ENCODE data around the gene MYL5.

Gene MYL5

DNA sequence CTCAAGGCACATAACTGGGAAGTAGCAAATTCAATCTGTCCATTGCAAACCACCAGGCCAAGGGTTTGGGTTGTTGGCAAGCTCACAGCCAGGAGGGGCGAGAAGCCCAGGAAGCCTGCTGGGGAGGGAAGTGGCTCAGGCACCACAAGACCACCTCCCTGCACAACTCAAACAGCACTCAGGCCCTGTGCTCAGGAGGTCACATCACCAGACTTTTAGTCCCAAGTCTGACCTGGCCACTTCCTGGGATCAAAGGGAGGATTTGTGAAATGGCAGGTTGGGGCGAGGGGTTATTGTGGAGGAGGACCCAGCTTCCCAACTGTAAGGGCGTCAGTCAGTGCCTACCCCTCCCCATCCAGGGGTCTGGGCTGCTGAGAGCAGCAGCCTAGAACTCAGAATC is 2.6 kb upstream of the MYL5 start:
- Histone ChIP-seq H3K4me3 (ENCODE audit: insufficient read depth, low read depth, low read length, poor library complexity, severe bottlenecking) (no peak overlapping the region), H3K27me3 (replicated peaks; ENCODE audit: control insufficient read depth, insufficient read depth, low read length, poor library complexity, severe bottlenecking) (no peaks in the 10 kb centered on the region), H3K9me3 (ENCODE audit: control insufficient read depth, low read length) (no peaks in the 10 kb centered on the region), H3K4me1 (ENCODE audit: control insufficient read depth, insufficient read depth, low read length, poor library complexity, severe bottlenecking) (peaks cover 17% of the 10 kb centered on the region), H3K27ac (ENCODE audit: insufficient read depth, low read length, poor library complexity, severe bottlenecking) (no peak overlapping the region), H3K36me3 (ENCODE audit: control insufficient read depth, insufficient read depth, low read length) (peaks cover 11% of the 10 kb centered on the region)
- DNase-seq: no peak

GRCh38 chr4:673349-674091 is 822 bp upstream of the MYL5 start:
- peak overlapping the region; percentile 42 for H3K27ac ChIP-seq (ENCODE audit: insufficient read depth, low read length, poor library complexity, severe bottlenecking)
- peaks cover 17% of the 10 kb centered on the region for H3K4me1 ChIP-seq (ENCODE audit: control insufficient read depth, insufficient read depth, low read length, poor library complexity, severe bottlenecking)
- H3K9me3 ChIP-seq (ENCODE audit: control insufficient read depth, low read length): no peaks in the 10 kb centered on the region
- H3K27me3 ChIP-seq (replicated peaks; ENCODE audit: control insufficient read depth, insufficient read depth, low read length, poor library complexity, severe bottlenecking): no peaks in the 10 kb centered on the region
- peak overlapping the region; percentile 97 for H3K4me3 ChIP-seq (ENCODE audit: insufficient read depth, low read depth, low read length, poor library complexity, severe bottlenecking)
- no peak for DNase-seq
- peaks cover 11% of the 10 kb centered on the region for H3K36me3 ChIP-seq (ENCODE audit: control insufficient read depth, insufficient read depth, low read length)

DNA sequence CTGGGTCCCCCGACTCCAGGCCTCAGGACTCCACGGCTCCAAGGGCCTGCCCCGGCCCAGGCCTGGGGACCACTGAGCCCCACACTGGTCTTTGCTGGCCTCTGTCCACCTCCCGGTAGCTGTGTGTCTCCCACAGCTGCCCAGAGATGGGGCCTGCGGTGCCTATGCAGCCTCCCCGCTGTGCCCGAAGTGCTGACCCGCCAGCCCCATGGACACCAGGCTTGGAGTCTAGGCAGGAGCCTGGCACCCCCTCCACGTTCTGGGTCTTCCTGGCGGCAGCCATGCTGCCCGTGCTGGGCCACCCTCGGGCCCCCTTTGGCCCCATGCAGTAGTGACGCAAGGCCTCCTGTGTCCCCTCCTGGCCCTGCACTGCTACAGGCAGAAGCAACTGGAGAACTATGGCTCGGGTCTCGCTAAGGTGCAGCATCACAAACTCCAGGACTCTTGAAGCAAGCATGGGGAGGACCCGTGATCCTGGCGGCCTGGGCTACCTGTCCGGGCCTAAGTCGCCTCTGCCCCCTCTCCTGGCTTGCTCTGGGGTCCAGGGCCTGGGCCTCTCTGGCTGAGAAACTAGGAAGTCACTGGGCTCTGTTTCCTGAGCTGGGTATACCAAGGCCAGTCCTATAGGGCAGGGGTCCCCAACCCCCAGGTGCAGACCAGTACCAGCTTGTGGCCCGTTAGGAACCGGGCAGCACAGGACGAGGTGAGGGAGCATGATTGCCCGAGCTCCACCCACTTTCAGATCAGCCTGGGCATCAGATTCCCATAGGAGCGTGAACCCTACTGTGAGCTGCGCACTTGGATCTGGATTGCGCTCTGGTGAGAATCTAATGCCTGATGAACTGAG is 917 bp downstream of the MYL5 start:
- no peak for DNase-seq
- peak overlapping the region; percentile 97 for H3K4me3 ChIP-seq (ENCODE audit: insufficient read depth, low read depth, low read length, poor library complexity, severe bottlenecking)

GRCh38 chr4:675980-676870 is 1.9 kb downstream of the MYL5 start:
- DNase-seq: no peak
- no peaks in the 10 kb centered on the region for H3K9me3 ChIP-seq (ENCODE audit: control insufficient read depth, low read length)
- no peak overlapping the region for H3K27ac ChIP-seq (ENCODE audit: insufficient read depth, low read length, poor library complexity, severe bottlenecking)
- peaks cover 25% of the 10 kb centered on the region for H3K4me1 ChIP-seq (ENCODE audit: control insufficient read depth, insufficient read depth, low read length, poor library complexity, severe bottlenecking)
- H3K4me3 ChIP-seq (ENCODE audit: insufficient read depth, low read depth, low read length, poor library complexity, severe bottlenecking): no peak overlapping the region
- no peaks in the 10 kb centered on the region for H3K27me3 ChIP-seq (replicated peaks; ENCODE audit: control insufficient read depth, insufficient read depth, low read length, poor library complexity, severe bottlenecking)
- peaks cover 11% of the 10 kb centered on the region for H3K36me3 ChIP-seq (ENCODE audit: control insufficient read depth, insufficient read depth, low read length)

More for the DNA sequence above, 917 bp downstream of the MYL5 start:
- Histone ChIP-seq H3K27ac (ENCODE audit: insufficient read depth, low read length, poor library complexity, severe bottlenecking) (peak overlapping the region; percentile 99), H3K9me3 (ENCODE audit: control insufficient read depth, low read length) (no peaks in the 10 kb centered on the region), H3K27me3 (replicated peaks; ENCODE audit: control insufficient read depth, insufficient read depth, low read length, poor library complexity, severe bottlenecking) (no peaks in the 10 kb centered on the region), H3K36me3 (ENCODE audit: control insufficient read depth, insufficient read depth, low read length) (peaks cover 11% of the 10 kb centered on the region), H3K4me1 (ENCODE audit: control insufficient read depth, insufficient read depth, low read length, poor library complexity, severe bottlenecking) (peaks cover 17% of the 10 kb centered on the region)

DNA sequence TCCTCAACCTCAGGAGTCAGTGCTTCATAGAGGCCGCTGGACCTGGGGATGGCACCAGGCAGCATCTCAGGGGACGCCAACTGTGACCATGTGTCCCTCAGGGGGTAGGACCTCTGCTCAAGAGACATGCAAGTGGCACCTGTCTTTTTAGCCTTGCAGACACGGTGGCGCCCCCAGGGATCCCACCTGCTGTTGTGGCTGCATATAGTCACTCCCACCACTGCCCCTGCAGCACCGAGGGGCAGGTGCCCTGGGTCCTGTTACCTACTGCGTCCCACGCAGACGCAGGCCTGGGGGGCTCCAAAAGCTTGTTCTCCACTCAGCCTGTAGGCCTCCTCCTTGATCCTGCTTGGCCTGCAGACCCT is 2.5 kb downstream of the MYL5 start:
- Histone ChIP-seq H3K27ac (ENCODE audit: insufficient read depth, low read length, poor library complexity, severe bottlenecking) (no peak overlapping the region), H3K4me1 (ENCODE audit: control insufficient read depth, insufficient read depth, low read length, poor library complexity, severe bottlenecking) (peaks cover 25% of the 10 kb centered on the region), H3K36me3 (ENCODE audit: control insufficient read depth, insufficient read depth, low read length) (peaks cover 7% of the 10 kb centered on the region), H3K4me3 (ENCODE audit: insufficient read depth, low read depth, low read length, poor library complexity, severe bottlenecking) (no peak overlapping the region), H3K27me3 (replicated peaks; ENCODE audit: control insufficient read depth, insufficient read depth, low read length, poor library complexity, severe bottlenecking) (no peaks in the 10 kb centered on the region), H3K9me3 (ENCODE audit: control insufficient read depth, low read length) (no peaks in the 10 kb centered on the region)
- no peak for DNase-seq

GRCh38 chr4:677431-678293 is 3.3 kb downstream of the MYL5 start:
- Histone ChIP-seq H3K9me3 (ENCODE audit: control insufficient read depth, low read length) (no peaks in the 10 kb centered on the region), H3K4me3 (ENCODE audit: insufficient read depth, low read depth, low read length, poor library complexity, severe bottlenecking) (no peak overlapping the region), H3K27me3 (replicated peaks; ENCODE audit: control insufficient read depth, insufficient read depth, low read length, poor library complexity, severe bottlenecking) (no peaks in the 10 kb centered on the region), H3K4me1 (ENCODE audit: control insufficient read depth, insufficient read depth, low read length, poor library complexity, severe bottlenecking) (peaks cover 25% of the 10 kb centered on the region), H3K27ac (ENCODE audit: insufficient read depth, low read length, poor library complexity, severe bottlenecking) (no peak overlapping the region), H3K36me3 (ENCODE audit: control insufficient read depth, insufficient read depth, low read length) (no peaks in the 10 kb centered on the region)
- no peak for DNase-seq

- Histone ChIP-seq H3K4me1 (ENCODE audit: control insufficient read depth, insufficient read depth, low read length, poor library complexity, severe bottlenecking) (peaks cover 20% of the 10 kb centered on the region), H3K4me3 (ENCODE audit: insufficient read depth, low read depth, low read length, poor library complexity, severe bottlenecking) (no peak overlapping the region), H3K9me3 (ENCODE audit: control insufficient read depth, low read length) (no peaks in the 10 kb centered on the region), H3K36me3 (ENCODE audit: control insufficient read depth, insufficient read depth, low read length) (no peaks in the 10 kb centered on the region), H3K27ac (ENCODE audit: insufficient read depth, low read length, poor library complexity, severe bottlenecking) (no peak overlapping the region), H3K27me3 (replicated peaks; ENCODE audit: control insufficient read depth, insufficient read depth, low read length, poor library complexity, severe bottlenecking) (no peaks in the 10 kb centered on the region)
- no peak for DNase-seq
These were observed 4.2 kb downstream of the MYL5 start for GRCh38 chr4:678331-679103.

DNA sequence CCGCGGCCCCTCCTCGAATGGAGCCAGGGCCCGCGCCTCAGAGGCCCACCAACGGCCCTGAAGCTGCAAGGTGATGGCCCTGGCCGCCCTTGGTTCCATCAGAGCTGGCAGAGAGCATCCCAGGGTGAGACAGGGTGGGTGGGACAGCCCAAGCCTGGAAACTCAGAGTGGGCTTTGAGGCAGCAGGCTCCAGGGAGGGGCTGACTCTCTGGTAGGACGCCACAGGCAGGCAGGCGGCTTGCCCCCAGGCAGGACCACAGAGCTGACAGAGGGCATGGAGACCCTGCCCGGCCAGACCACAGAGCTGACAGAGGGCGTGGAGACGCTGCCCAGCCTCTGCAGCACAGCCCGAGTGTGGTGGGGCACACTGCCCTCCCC is 4.8 kb downstream of the MYL5 start:
- no peaks in the 10 kb centered on the region for H3K36me3 ChIP-seq (ENCODE audit: control insufficient read depth, insufficient read depth, low read length)
- H3K4me1 ChIP-seq (ENCODE audit: control insufficient read depth, insufficient read depth, low read length, poor library complexity, severe bottlenecking): peaks cover 18% of the 10 kb centered on the region
- H3K4me3 ChIP-seq (ENCODE audit: insufficient read depth, low read depth, low read length, poor library complexity, severe bottlenecking): no peak overlapping the region
- no peak for DNase-seq
- no peak overlapping the region for H3K27ac ChIP-seq (ENCODE audit: insufficient read depth, low read length, poor library complexity, severe bottlenecking)
- no peaks in the 10 kb centered on the region for H3K9me3 ChIP-seq (ENCODE audit: control insufficient read depth, low read length)
- no peaks in the 10 kb centered on the region for H3K27me3 ChIP-seq (replicated peaks; ENCODE audit: control insufficient read depth, insufficient read depth, low read length, poor library complexity, severe bottlenecking)

- H3K9me3 ChIP-seq (ENCODE audit: control insufficient read depth, low read length): no peaks in the 10 kb centered on the region
- H3K27ac ChIP-seq (ENCODE audit: insufficient read depth, low read length, poor library complexity, severe bottlenecking): no peak overlapping the region
- no peak overlapping the region for H3K4me3 ChIP-seq (ENCODE audit: insufficient read depth, low read depth, low read length, poor library complexity, severe bottlenecking)
- no peaks in the 10 kb centered on the region for H3K36me3 ChIP-seq (ENCODE audit: control insufficient read depth, insufficient read depth, low read length)
- H3K4me1 ChIP-seq (ENCODE audit: control insufficient read depth, insufficient read depth, low read length, poor library complexity, severe bottlenecking): peaks cover 17% of the 10 kb centered on the region
- no peaks in the 10 kb centered on the region for H3K27me3 ChIP-seq (replicated peaks; ENCODE audit: control insufficient read depth, insufficient read depth, low read length, poor library complexity, severe bottlenecking)
- DNase-seq: no peak
These were observed 5.3 kb downstream of the MYL5 start for GRCh38 chr4:679629-680028.

Measured in effector memory CD4-positive, alpha-beta T cell (primary cell).